Neural cell (in vitro differentiated cells): Measurements from ENCODE around the gene PEX7.

ENCODE experiments used
- CTCF ChIP-seq: fragments of 450-650 bp; IDR thresholded peaks from 2 replicates; pipeline ENCODE4 v1.5.1; 2014; ENCODE audit warnings: antibody characterized with exemption, mild to moderate bottlenecking, moderate library complexity; ENCODE audit not compliant: poor library complexity, severe bottlenecking
- EZH2 ChIP-seq: fragments of 200-600, 300-800 bp; shearing (Covaris generic), sonication (generic); IDR thresholded peaks from 2 replicates; pipeline ENCODE4 v1.6.1; 2014; ENCODE audit warnings: antibody characterized with exemption, low read length, borderline replicate concordance, mild to moderate bottlenecking; ENCODE audit not compliant: insufficient read depth, poor library complexity, severe bottlenecking
- POLR2AphosphoS5 ChIP-seq: IDR thresholded peaks from 2 replicates; pipeline ENCODE4 v1.6.1; 2012
- RAD21 ChIP-seq: fragments of 450-650 bp; conservative IDR thresholded peaks from 2 replicates; pipeline ENCODE4 v1.6.1; 2014; ENCODE audit warnings: antibody characterized with exemption, mild to moderate bottlenecking, moderate library complexity
- TAF1 ChIP-seq: IDR thresholded peaks from 2 replicates; pipeline ENCODE4 v1.6.1; 2012; ENCODE audit warnings: low read depth
- TF ChIP-seq, protein P1 (sequence below): IDR thresholded peaks from 2 replicates; pipeline ENCODE4 v1.6.1; 2012; ENCODE audit warnings: borderline replicate concordance

DNA sequence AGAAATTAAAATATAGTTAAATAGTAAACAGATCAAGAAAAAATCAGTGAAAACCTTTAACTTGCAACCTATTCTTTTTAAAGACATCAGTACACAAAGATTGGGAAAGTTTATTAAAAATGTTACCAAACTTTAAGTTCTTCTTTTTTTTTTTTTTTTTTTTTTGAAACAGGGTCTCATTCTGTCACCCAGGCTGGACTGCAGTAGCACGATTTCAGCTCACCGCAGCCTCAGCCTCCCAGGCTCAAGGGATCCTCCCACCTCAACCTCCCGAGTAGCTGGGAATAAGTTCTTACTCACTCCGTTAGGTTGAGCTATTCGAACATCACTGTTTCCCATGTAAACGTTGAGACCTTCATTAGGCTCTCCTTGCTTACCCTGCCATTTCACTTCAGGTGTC is 35.7 kb upstream of the PEX7 start:
- no peak for TF ChIP-seq CTCF
- no peak for TF ChIP-seq EZH2
- no peak for TF ChIP-seq POLR2AphosphoS5
- TF ChIP-seq RAD21: no peak
- TF ChIP-seq, protein P1, sequence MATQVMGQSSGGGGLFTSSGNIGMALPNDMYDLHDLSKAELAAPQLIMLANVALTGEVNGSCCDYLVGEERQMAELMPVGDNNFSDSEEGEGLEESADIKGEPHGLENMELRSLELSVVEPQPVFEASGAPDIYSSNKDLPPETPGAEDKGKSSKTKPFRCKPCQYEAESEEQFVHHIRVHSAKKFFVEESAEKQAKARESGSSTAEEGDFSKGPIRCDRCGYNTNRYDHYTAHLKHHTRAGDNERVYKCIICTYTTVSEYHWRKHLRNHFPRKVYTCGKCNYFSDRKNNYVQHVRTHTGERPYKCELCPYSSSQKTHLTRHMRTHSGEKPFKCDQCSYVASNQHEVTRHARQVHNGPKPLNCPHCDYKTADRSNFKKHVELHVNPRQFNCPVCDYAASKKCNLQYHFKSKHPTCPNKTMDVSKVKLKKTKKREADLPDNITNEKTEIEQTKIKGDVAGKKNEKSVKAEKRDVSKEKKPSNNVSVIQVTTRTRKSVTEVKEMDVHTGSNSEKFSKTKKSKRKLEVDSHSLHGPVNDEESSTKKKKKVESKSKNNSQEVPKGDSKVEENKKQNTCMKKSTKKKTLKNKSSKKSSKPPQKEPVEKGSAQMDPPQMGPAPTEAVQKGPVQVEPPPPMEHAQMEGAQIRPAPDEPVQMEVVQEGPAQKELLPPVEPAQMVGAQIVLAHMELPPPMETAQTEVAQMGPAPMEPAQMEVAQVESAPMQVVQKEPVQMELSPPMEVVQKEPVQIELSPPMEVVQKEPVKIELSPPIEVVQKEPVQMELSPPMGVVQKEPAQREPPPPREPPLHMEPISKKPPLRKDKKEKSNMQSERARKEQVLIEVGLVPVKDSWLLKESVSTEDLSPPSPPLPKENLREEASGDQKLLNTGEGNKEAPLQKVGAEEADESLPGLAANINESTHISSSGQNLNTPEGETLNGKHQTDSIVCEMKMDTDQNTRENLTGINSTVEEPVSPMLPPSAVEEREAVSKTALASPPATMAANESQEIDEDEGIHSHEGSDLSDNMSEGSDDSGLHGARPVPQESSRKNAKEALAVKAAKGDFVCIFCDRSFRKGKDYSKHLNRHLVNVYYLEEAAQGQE: no peak
- no peak for TF ChIP-seq TAF1
